Fibroblast of mammary gland (primary cell): ENCODE measurements around the gene FANK1.
"Not testable (repeated sequence)": the region's sequence is repeated elsewhere in the genome, so short reads cannot be mapped to it uniquely, and the experiment has no call there.

ENCODE experiments used
- DNase-seq: peaks from one replicate; pipeline ENCODE4 v3.0.0-alpha.2; 2010; ENCODE audit warnings: low read depth
- H3K4me3 ChIP-seq: 2 replicates; pipeline ENCODE4 v1.5.1; 2011; ENCODE audit warnings: low read depth, mild to moderate bottlenecking, low read length, moderate library complexity; ENCODE audit not compliant: control insufficient read depth
- CTCF ChIP-seq: conservative IDR thresholded peaks from 2 replicates; pipeline ENCODE4 v1.5.1; 2011; ENCODE audit warnings: low read depth, low read length, inconsistent platforms; ENCODE audit not compliant: control insufficient read depth, insufficient read depth

The FANK1 gene

DNA sequence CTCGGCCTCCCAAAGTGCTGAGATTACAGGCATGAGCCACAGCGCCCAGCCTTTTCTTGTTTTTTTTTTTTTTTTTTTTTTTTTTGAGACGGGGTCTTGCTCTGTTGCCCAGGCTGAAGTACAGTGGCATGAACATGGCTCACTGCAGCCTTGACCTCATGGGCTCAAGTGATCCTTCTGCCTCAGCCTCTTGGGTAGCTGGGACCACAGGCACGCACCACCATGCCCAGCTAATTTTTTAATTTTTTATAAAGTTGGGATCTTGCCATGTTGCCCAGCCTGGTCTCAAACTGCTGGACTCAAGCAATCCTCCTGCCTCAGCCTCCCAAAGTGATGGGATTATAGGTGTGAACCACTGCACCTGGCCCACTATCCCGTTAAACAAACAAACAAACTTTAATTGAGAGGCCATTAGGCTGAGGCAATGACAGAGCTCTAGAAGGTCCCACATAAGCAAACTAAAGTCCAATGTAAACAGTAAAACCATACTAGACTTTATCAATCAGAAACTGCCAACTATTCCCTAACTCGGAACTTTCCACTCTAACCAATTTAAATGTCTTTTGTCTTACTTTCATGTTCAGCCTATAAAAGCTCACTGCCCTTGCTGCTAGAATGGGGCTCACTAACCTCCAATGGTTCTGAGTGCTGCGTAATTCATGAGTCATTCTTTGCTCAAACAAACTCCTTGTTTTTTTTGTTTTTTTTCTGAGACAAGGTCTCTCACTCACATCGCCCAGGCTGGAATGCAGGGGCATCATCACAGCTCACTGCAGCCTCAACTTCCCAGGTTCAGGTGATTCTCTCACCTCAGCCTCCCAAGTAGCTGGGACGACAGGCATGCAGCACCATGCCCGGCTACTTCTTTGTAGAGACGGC, 17.2 kb upstream of the FANK1 start:
- H3K4me3 ChIP-seq = no peak overlapping the region
- DNase-seq = peak; percentile 88
- TF ChIP-seq CTCF = no peak

GRCh38 chr10:125880719-125881118, 15.6 kb upstream of the FANK1 start:
- DNase-seq = no peak
- no peak for TF ChIP-seq CTCF
- H3K4me3 ChIP-seq = no peak overlapping the region

GRCh38 chr10:125881192-125881591, 15.2 kb upstream of the FANK1 start, which contains the start of gene DHX32:
Gene DHX32, minus strand, starts transcription at chr10:125881292. Its CDS starts 468 bp downstream, at chr10:125880824.
- no peak within 1 kb of the TSS for H3K4me3 ChIP-seq
- no peak for DNase-seq
- TF ChIP-seq CTCF = no peak

GRCh38 chr10:125882596-125882995, 13.8 kb upstream of the FANK1 start:
- DNase-seq = no peak
- no peak for TF ChIP-seq CTCF

DNA sequence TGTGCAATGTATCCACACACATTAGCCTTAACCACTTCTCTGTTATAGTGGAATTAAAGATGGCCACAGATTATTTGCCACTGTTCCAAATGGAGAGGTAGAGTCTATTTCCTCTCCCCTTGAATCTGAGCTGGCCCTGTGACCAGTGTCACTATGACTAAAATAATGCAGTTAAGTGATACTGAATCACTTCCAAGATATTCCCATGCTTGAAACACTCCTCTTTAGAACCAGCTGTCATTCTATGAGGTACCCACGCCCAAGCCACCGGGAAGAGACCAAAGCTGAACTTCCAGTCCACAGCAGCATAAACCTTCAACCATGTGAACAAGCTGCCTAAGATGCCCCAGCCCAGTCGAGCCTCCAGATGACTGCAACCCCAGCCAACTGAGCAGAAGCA, 13.2 kb upstream of the FANK1 start:
- no peak overlapping the region for H3K4me3 ChIP-seq
- no peak for TF ChIP-seq CTCF
- DNase-seq = no peak

More at GRCh38 chr10:125882596-125882995, 13.8 kb upstream of the FANK1 start:
- H3K4me3 ChIP-seq = no peak overlapping the region

DNA sequence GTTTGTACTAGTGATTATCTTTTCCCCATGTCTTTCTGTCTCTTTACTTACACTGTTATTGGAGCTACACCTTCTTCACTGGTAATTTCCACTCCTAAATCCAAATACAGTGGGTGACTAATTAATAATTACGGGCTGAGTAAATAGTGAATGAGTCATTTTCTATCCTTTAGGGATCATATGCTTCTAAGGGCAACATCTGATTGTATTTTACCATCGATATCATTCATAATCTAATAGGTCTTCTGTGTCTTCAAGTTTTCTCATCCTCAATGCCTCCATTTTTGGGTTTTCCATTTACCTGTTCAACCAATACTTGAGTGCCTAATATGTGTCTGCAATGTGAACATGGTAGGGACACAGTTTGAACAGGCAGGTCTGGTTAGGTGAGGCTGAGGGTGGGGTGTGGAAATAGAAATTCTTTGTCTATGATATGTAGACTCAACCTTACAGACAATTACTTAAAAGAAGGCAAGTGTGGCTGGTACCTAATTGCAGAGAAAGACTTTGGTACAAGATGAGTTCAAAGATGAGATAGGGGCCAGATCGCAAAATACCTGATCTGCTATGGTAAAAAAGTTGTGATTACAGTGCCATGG, 9.4 kb upstream of the FANK1 start:
- no peak for TF ChIP-seq CTCF

DNA sequence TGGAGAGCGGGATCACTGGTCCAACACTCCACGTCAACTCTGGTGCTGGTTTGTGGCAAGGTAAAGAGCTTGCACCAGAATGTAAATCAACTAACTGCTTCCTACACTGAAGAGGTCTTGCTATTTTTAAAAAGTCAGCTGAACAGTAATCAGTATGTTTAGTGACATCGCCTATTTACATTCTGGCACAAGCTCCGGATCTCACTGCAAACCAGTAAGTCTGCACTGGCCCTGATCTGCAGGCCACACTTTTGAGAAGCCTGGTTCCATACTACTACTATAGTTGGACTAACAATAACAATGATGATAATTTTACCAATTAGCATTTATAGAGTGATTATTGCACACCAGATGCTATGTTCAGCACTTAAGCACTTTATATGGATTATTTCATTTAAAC, 6.9 kb upstream of the FANK1 start:
- not testable (repeated sequence) for DNase-seq, H3K4me3 ChIP-seq

More for the DNA sequence above, 9.4 kb upstream of the FANK1 start:
- peak; percentile 24 for DNase-seq
- no peak overlapping the region for H3K4me3 ChIP-seq

DNA sequence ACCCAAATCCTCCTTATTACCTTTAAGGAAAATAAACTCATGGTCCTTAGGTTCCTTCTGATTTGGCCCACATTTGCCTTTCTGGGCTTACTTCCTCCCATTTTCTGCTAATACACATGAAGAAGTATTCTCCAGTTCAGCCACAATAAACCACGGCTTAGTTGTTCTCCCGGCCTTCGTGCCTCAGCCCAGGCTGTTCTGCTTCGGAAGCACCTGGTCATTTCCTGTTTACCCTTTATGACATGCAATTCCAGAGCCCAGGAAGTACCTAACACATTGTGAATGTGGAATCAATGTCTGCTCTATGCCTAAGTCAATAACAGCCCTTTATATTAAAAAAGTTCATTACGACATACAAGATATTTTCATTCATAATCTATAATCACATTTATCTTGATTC, 4.0 kb upstream of the FANK1 start:
- H3K4me3 ChIP-seq, DNase-seq: not testable (repeated sequence)

DNA sequence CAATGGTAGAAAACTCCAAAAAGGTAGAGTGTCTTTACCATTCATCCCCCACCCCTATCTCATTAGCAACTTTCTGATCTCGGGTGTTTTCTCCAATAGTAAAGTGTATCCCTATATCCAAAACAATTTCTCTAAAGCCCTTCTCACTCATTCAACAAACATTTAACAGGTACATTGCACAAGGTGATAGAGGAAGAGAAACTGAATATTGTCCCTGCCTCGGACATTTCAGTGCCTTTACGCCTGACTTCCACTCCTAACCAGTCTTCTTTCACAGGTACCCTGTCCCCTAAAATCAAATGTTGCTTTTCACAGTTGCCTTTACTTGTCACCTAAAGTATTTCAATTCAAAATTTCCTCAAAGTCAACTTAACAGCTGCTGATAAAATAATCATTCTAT, 2.2 kb upstream of the FANK1 start:
- H3K4me3 ChIP-seq, DNase-seq: not testable (repeated sequence)

- DNase-seq = peak; percentile 59
- peak overlapping the region; percentile 53 for H3K4me3 ChIP-seq
Measured at GRCh38 chr10:125895130-125896087, 955 bp upstream of the FANK1 start.
